TTC549 (cell line): ENCODE measurements around the gene SPEN.
"Not testable (repeated sequence)": the region's sequence is repeated elsewhere in the genome, so short reads cannot be mapped to it uniquely, and the experiment has no call there.

Experiments
- FAIRE-seq: peaks from 2 replicates; lab custom pipeline; 2012; peaks lifted over from hg19 to GRCh38; lab: Jason Lieb, UNC

SPEN gene

GRCh38 chr1:15962671-15963362 lies 115.3 kb downstream of the SPEN start:
- FAIRE-seq = no peak

GRCh38 chr1:15963363-15963967 lies 116.0 kb downstream of the SPEN start:
- no peak for FAIRE-seq

DNA sequence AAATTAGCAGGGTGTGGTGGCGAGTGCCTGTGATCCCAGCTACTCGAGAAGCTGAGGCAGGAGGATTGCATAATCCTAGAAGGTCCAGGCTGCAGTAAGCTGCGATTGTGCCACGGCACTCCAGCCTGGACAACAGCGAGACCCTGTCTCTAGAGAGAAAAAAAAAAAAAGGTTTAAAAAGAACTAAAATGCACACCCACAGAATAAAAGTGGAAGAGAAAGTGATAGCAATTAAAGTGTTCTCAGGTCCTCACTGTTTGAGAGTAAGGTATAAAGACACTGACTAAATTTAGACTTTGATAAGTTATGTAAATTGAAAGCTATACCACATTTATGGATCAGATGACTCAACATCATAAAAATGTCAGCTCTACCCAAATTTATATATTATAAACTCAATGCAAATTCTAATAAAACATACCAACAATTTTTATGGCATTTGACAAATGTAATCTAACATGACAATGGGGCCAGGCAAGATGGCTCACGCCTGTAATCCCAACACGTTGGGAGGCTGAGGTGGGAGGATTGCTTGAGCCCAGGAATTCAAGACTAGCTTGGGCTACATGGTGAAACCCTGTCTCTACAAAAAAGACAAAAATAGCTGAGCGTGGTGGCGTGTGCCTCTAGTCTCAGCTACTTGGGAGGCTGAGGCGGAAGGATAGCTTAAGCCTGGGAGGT lies 116.6 kb downstream of the SPEN start:
- FAIRE-seq = no peak

DNA sequence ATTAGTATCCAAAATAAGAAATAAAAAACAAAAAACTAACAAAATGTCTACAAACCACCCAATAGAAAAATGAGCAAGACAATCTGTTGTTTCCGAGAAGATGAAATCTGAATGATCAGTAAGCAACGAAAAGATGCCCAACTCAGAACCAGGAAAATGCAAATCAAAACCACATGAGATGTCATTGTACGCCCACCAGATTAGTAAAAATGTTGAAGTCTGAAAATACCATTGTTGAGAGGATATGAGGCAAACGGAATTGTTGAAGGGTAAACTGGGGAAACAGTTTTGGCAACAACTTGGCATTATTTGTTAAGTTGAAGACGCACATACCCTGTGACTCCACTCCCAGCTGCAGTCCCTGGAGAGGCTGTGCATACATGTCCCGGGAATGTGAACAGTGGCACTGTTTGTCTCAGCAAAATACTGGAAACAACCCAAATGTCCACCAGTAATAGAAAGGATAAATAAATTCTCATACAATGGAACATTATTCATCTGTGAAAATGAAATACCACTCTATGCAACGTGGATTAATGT lies 117.8 kb downstream of the SPEN start:
- FAIRE-seq = no peak

GRCh38 chr1:15966081-15966955 lies 118.8 kb downstream of the SPEN start:
- FAIRE-seq = no peak

DNA sequence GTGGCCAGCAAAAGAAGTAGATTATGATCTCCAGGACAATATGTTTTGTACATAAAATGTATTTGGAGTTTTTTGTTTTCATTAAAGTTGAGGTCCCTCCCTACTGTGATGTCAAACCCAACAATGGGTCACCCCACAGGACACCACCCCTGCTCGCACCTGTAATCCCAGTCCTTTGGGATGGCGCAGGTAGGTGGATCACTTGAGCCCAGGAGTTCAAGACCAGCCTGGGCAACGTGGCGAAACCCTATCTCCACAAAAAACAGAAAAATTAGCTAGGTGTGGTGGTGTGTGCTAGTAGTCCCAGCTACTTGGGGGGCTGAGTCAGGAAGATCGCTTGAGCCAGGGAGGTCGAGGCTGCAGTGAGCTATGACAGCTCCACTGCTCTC lies 119.4 kb downstream of the SPEN start:
- no peak for FAIRE-seq

DNA sequence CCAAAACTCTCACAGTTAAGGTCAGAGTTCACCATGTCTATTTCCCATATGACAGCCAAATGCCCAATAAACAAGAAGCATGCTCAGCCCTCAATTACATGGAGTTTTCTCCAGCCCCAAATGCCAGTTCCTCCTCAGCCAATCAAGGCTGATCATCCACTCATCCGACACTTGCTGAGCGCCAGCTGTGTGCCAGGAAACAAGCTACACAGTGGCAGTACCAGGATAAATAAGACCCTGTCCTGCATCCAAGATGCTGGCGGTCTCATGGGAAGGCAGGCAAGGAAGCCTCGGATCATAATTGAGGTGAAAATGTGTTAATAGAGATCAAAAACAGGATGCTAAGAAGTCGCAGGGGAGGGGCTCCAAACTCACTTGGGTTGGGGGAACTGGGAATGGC lies 120.7 kb downstream of the SPEN start:
- no peak for FAIRE-seq

DNA sequence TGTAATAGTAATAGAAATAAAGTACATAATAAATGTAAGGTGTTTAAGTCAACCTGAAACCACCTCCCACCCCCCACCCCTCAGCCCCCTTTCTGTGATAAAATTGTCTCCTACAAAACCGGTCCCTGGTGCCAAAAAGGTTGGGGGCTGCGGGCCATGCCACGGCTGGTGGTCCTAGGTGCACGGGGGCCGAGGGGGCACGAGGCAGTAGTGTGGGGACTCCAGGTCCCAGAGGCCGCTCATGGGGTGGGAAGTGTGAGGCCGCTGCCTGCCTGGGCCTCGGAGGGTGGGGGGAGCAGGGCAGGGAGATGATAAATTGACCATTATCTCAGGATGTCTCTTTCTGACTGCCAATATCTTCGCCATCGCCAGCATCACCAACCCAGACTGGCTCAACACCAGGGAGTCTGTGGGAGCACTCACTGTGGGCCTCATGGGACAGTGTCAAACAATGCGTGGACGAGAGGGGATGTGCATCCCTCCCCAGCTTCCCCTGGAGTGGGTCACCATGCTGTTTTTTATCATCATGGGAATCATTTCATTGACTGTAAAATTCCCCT lies 121.9 kb downstream of the SPEN start:
- no peak for FAIRE-seq

GRCh38 chr1:15970911-15971310 lies 123.4 kb downstream of the SPEN start:
- no peak for FAIRE-seq

DNA sequence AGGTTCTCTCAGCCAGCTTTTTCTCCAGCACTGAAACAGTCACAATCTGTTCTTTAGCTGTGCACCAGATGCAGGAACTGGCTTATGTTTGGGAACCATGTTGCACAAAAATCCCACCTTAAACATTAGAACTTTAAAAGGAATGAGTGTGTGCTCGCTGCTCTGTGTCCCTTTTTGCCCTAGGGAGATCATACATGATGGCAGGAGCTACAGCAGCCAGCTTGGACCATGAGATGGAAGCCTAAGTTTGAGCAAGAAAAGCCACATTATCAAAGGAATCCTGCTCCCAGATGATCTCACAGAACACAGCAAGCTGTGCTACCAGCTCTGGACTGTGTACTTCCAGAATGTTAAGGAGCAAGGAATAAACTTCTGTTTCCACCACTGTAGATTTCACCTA lies 124.9 kb downstream of the SPEN start:
- FAIRE-seq = no peak

DNA sequence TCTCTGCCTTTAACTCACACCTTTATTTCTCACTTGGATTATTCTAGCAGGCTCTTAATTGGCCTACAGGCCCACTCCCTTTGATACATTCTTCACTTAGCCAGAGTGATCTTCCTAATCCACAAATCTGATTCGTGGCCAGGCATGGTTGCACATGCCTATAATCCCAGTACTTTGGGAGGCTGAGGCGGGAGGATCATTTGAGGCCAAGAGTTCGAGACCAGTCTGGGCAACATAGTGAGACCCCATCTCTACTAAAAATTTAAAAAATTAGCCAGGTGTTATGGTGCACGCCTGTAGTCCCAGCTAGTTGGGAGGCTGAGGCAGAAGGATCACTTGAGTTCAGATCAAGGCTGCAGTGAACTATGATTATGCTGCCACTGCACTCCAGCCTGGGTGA lies 126.3 kb downstream of the SPEN start:
- FAIRE-seq = no peak

DNA sequence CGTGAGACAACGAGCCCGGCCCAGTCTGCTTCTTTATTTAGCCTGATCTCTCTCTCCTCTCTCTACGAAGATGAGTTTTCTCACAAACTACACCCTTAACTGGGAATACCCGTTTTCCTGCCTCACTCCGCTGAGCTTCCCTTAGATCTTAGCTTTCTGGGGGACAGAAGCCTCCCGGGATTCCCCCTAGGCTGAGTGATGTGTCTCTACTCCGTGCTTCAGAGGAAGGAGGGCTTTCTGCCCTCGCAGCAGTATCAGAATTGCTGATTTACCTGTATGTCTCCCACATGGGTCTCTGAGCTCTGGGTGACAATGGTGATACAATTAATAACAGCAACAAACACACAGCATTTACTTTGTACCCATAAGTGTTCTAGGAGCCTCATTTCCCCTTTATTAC lies 127.3 kb downstream of the SPEN start:
- FAIRE-seq = no peak

DNA sequence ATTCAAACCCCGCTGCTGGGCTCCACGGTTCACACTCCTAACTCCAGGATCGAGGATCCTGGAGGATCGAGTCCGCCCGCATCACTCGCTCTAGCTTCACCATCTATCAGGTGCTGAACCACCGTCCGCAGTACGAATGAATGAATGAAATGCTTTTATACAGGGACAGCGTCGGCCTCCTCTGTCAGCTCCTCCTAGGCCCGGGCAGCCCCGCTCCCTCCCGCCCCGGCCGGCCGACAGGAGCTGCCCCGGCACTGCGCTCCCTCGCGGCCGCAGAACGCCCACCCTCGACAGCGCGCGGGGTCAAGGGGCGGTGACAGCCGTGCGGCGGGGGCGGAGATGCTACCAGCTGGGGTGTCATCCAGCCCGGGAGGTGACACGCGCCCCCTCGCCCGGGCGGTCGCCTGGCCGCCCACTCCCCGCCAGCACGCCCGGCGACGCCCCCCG lies 127.9 kb downstream of the SPEN start:
- no peak for FAIRE-seq

- FAIRE-seq = no peak
Measured at GRCh38 chr1:15975805-15976680, 128.5 kb downstream of the SPEN start, which contains the start of gene ZBTB17. TSS of gene ZBTB17 (minus strand) at chr1:15976101. CDS start at chr1:15948495, 27,606 bp downstream.

DNA sequence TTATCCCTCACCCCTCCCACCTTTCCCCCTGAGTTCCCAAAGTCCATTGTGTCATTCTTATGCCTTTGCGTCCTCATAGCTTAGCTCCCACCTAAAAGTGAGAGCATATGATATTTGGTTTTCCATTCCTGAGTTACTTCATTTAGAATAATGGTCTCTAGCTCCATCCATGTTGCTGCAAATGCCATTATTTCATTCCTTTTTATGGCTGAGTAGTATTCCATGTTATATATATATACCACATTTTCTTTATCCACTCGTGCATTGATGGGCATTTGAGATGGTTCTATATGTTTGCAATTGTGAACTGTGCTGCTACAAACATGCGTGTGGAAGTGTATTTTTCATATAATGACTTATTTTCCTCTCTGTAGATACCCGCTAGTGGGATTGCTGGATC lies 130.4 kb downstream of the SPEN start:
- FAIRE-seq = not testable (repeated sequence)

DNA sequence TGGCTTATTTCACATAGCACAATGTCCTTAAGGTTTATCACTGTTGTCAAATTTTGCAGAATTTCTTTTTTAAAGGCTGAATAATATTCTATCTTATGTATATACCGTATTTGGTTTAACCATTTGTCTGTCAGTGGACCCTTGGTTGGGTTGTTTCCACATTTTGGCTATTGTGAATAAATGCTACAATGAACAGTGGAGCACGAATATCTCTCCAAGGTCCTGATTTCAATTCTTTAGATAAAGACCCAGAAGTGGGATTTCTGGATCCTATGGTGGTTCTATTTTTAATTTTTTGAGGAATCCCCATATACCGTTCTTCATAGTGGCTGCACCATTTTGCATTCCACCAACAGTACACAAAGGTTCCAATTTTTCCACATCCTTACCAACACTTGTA lies 134.2 kb downstream of the SPEN start:
- no peak for FAIRE-seq

- FAIRE-seq = no peak
Measured at GRCh38 chr1:15983275-15983674, 135.8 kb downstream of the SPEN start.

DNA sequence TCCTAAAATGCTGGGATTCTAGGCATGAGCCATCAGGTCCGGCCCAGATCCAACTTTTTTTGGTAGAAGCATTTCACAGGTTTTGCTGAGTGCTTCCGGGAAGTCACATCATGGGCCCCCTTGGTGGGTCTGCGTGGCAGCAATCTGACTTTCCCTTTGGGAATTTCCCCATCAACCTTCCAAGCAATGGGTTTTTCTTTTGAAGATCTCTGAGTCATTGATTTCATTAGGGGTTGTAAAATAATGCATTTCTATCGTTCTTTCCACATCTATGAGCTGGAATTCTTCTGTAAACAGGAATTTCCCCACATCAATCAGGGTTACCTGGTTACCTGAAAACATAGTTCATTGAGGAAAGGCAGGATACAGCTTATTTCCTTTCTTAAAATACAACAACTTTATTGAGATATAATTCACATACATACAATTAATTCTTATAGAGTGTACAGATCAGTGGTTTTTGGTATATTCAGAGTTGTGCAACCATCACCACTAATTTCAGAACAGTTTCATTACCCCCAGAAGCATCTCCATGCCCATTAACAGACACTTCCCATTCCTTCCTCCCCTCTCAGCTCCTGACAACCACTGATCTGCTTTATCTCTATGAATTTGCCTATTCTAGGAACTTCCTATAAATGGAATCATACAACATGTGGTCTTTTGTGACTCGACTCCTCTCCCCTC lies 138.2 kb downstream of the SPEN start:
- no peak for FAIRE-seq

- no peak for FAIRE-seq
Measured at GRCh38 chr1:15988856-15989736, 141.6 kb downstream of the SPEN start.
